HCT116 (cell line): ENCODE results near the gene SLC27A3.

Source experiments
- EZH2phosphoT487 ChIP-seq: fragments of 200-600 bp; IDR thresholded peaks from 2 replicates; pipeline ENCODE4 v1.6.1; 2018; ENCODE audit warnings: antibody characterized with exemption, borderline replicate concordance
- POLR2A ChIP-seq: IDR thresholded peaks from 2 replicates; pipeline ENCODE4 v1.7.0; 2011; ENCODE audit warnings: borderline replicate concordance; ENCODE audit not compliant: insufficient read depth, insufficient read length; ENCODE audit errors: extremely low read depth
- RAD21 ChIP-seq: IDR thresholded peaks from 2 replicates; pipeline ENCODE4 v1.6.1; 2012; ENCODE audit warnings: low read depth, mild to moderate bottlenecking
- ZFX ChIP-seq: fragments of 450-650 bp; IDR thresholded peaks from 2 replicates; pipeline ENCODE4 v1.6.1; 2017
- TF ChIP-seq, protein P1 (sequence below), 3 experiments: fragments of 200-600 bp in 1 of 3; sonication (generic) in 1 of 3; IDR thresholded peaks in 2 of 3; conservative IDR thresholded peaks in 1 of 3; 2 replicates each; pipeline ENCODE4 v1.5.1; 2012 to 2017; ENCODE audit warnings: low read depth in 2 of 3, low read length in 2 of 3, antibody characterized with exemption in 1 of 3, borderline replicate concordance in 1 of 3, control low read depth in 1 of 3, mild to moderate bottlenecking in 1 of 3, mixed read lengths in 1 of 3, mixed run types in 1 of 3, moderate library complexity in 1 of 3; ENCODE audit not compliant: insufficient read depth in 1 of 3
- TF ChIP-seq, protein P2 (sequence below): IDR thresholded peaks from 2 replicates; pipeline ENCODE4 v1.6.1; 2011; ENCODE audit warnings: mild to moderate bottlenecking, low read length, moderate library complexity; ENCODE audit not compliant: insufficient replicate concordance; ENCODE audit errors: extremely low read depth
- TF ChIP-seq, protein P3 (sequence below): IDR thresholded peaks from 2 replicates; pipeline ENCODE4 v1.6.1; 2012; ENCODE audit warnings: low read depth

DNA sequence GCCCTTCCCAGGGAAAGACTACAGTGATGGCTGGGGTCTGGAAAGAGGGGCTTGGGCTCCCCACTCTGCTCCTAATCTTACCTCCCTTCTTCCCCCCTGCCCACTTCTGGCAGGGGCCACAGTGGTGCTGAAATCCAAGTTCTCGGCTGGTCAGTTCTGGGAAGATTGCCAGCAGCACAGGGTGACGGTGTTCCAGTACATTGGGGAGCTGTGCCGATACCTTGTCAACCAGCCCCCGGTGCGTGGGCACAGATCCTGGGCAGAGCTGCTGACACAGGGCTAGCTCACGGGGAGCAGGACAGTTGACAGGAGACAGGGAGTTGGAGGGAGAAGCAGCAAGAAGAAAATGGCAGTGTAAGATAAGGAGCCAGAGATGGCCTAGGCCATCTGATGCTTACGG is 2.4 kb downstream of the SLC27A3 start:
- TF ChIP-seq, protein P1, sequence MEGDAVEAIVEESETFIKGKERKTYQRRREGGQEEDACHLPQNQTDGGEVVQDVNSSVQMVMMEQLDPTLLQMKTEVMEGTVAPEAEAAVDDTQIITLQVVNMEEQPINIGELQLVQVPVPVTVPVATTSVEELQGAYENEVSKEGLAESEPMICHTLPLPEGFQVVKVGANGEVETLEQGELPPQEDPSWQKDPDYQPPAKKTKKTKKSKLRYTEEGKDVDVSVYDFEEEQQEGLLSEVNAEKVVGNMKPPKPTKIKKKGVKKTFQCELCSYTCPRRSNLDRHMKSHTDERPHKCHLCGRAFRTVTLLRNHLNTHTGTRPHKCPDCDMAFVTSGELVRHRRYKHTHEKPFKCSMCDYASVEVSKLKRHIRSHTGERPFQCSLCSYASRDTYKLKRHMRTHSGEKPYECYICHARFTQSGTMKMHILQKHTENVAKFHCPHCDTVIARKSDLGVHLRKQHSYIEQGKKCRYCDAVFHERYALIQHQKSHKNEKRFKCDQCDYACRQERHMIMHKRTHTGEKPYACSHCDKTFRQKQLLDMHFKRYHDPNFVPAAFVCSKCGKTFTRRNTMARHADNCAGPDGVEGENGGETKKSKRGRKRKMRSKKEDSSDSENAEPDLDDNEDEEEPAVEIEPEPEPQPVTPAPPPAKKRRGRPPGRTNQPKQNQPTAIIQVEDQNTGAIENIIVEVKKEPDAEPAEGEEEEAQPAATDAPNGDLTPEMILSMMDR (IDR thresholded peaks at IDR 0.05 in 2 of 3, conservative IDR thresholded peaks at IDR 0.05 in 1 of 3; ENCODE audit: borderline replicate concordance in 1 of 3, insufficient read depth in 1 of 3, low read depth in 2 of 3, low read length in 2 of 3): no peak
- TF ChIP-seq RAD21 (no peak), ZFX (no peak), POLR2A (no peak), EZH2phosphoT487 (no peak)
- TF ChIP-seq, protein P2, sequence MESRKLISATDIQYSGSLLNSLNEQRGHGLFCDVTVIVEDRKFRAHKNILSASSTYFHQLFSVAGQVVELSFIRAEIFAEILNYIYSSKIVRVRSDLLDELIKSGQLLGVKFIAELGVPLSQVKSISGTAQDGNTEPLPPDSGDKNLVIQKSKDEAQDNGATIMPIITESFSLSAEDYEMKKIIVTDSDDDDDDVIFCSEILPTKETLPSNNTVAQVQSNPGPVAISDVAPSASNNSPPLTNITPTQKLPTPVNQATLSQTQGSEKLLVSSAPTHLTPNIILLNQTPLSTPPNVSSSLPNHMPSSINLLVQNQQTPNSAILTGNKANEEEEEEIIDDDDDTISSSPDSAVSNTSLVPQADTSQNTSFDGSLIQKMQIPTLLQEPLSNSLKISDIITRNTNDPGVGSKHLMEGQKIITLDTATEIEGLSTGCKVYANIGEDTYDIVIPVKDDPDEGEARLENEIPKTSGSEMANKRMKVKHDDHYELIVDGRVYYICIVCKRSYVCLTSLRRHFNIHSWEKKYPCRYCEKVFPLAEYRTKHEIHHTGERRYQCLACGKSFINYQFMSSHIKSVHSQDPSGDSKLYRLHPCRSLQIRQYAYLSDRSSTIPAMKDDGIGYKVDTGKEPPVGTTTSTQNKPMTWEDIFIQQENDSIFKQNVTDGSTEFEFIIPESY: no peak
- TF ChIP-seq, protein P3, sequence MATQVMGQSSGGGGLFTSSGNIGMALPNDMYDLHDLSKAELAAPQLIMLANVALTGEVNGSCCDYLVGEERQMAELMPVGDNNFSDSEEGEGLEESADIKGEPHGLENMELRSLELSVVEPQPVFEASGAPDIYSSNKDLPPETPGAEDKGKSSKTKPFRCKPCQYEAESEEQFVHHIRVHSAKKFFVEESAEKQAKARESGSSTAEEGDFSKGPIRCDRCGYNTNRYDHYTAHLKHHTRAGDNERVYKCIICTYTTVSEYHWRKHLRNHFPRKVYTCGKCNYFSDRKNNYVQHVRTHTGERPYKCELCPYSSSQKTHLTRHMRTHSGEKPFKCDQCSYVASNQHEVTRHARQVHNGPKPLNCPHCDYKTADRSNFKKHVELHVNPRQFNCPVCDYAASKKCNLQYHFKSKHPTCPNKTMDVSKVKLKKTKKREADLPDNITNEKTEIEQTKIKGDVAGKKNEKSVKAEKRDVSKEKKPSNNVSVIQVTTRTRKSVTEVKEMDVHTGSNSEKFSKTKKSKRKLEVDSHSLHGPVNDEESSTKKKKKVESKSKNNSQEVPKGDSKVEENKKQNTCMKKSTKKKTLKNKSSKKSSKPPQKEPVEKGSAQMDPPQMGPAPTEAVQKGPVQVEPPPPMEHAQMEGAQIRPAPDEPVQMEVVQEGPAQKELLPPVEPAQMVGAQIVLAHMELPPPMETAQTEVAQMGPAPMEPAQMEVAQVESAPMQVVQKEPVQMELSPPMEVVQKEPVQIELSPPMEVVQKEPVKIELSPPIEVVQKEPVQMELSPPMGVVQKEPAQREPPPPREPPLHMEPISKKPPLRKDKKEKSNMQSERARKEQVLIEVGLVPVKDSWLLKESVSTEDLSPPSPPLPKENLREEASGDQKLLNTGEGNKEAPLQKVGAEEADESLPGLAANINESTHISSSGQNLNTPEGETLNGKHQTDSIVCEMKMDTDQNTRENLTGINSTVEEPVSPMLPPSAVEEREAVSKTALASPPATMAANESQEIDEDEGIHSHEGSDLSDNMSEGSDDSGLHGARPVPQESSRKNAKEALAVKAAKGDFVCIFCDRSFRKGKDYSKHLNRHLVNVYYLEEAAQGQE: no peak
